ENCODE measurements around the gene GET4.

The GET4 gene

GRCh38 chr7:886626-887487 lies 10.5 kb downstream of the GET4 start:
- no peak for DNase-seq

- no peak for DNase-seq
Measured at GRCh38 chr7:887488-887820, 11.1 kb downstream of the GET4 start.

- no peak for DNase-seq
Measured at GRCh38 chr7:888081-889024, 12.0 kb downstream of the GET4 start.

- DNase-seq = no peak
Measured at GRCh38 chr7:889025-889390, 12.7 kb downstream of the GET4 start.

- no peak for DNase-seq
Measured at GRCh38 chr7:889391-889790, 13.0 kb downstream of the GET4 start.

GRCh38 chr7:890868-891267 lies 14.5 kb downstream of the GET4 start:
- DNase-seq = no peak

GRCh38 chr7:891291-891690 lies 14.9 kb downstream of the GET4 start:
- no peak for DNase-seq

- no peak for DNase-seq
Measured at GRCh38 chr7:891805-892204, 15.5 kb downstream of the GET4 start.

GRCh38 chr7:892648-893593 lies 16.6 kb downstream of the GET4 start:
- DNase-seq = no peak

GRCh38 chr7:893686-894085 lies 17.3 kb downstream of the GET4 start:
- DNase-seq = no peak

- no peak for DNase-seq
Measured at GRCh38 chr7:894164-894867, 18.0 kb downstream of the GET4 start.

- no peak for DNase-seq
Measured at GRCh38 chr7:894927-895450, 18.6 kb downstream of the GET4 start.

GRCh38 chr7:895451-896052 lies 19.2 kb downstream of the GET4 start:
- DNase-seq = no peak

- no peak for DNase-seq
Measured at GRCh38 chr7:896346-897075, 20.2 kb downstream of the GET4 start.

GRCh38 chr7:897086-897485 lies 20.7 kb downstream of the GET4 start:
- no peak for DNase-seq

GRCh38 chr7:897771-898376 lies 21.5 kb downstream of the GET4 start:
- DNase-seq = no peak

- DNase-seq = no peak
Measured at GRCh38 chr7:898460-898854, 22.1 kb downstream of the GET4 start.

GRCh38 chr7:898855-899681 lies 22.7 kb downstream of the GET4 start:
- no peak for DNase-seq

- no peak for DNase-seq
Measured at GRCh38 chr7:899806-900205, 23.5 kb downstream of the GET4 start.

Measured in NCI-H226 (cell line).